Upper lobe of right lung (tissue), 1 donor: Measurements from ENCODE around the gene ARHGEF6. TPM values are rescaled to one million over a fixed set of nuclear protein-coding genes. Genes with fewer than 3 reads are reported as not detected.
A peak's percentile ranks its signal among the peaks of the same experiment; 100 is the strongest.

Source experiments
- ATAC-seq: fragments of 200-7000 bp; cut with Tn5 transposase; one replicate; pipeline ENCODE4 v1.9.1; 2020; ENCODE audit warnings: mild to moderate bottlenecking, moderate library complexity
- DNase-seq: peaks from one replicate; pipeline ENCODE4 v3.0.0-alpha.2; 2020
- H3K27ac ChIP-seq: fragments of 200-600 bp; one replicate; pipeline ENCODE4 v1.8.0; 2022
- H3K27me3 ChIP-seq: fragments of 200-600 bp; one replicate; pipeline ENCODE4 v1.8.0; 2022; ENCODE audit warnings: mild to moderate bottlenecking
- H3K36me3 ChIP-seq: fragments of 200-600 bp; one replicate; pipeline ENCODE4 v1.8.0; 2022
- H3K4me1 ChIP-seq: fragments of 200-600 bp; one replicate; pipeline ENCODE4 v1.8.0; 2022
- H3K4me3 ChIP-seq: fragments of 200-600 bp; one replicate; pipeline ENCODE4 v1.8.0; 2022; ENCODE audit warnings: mild to moderate bottlenecking
- H3K9me3 ChIP-seq: fragments of 200-600 bp; one replicate; pipeline ENCODE4 v1.8.0; 2022
- intact Hi-C: fragments of 100-400 bp; cut with DNase I; formaldehyde crosslinking; loops from one replicate; pipeline ENCODE4 v1.11.0; 2022
- total RNA-seq: library from RNA; stranded (reverse); fragmentation: NEBNext Ultra II Directional; extraction: Animal tissue kit (Norgen Biotek cat#: 25700); gene quantifications from one replicate; pipeline ENCODE4 v1.2.1, GENCODE V29; 2021
- TF ChIP-seq, protein P1 (sequence below): fragments of 200-600 bp; IDR thresholded peaks from one replicate; pipeline ENCODE4 v1.8.0; 2022; ENCODE audit warnings: antibody characterized with exemption
- donor health status: DM: no; HTN: yes; CAD: no; lungs with severe emphysema.

Gene ARHGEF6
- total RNA-seq, 1 donor from 2014 or later = 42.8 TPM

DNA sequence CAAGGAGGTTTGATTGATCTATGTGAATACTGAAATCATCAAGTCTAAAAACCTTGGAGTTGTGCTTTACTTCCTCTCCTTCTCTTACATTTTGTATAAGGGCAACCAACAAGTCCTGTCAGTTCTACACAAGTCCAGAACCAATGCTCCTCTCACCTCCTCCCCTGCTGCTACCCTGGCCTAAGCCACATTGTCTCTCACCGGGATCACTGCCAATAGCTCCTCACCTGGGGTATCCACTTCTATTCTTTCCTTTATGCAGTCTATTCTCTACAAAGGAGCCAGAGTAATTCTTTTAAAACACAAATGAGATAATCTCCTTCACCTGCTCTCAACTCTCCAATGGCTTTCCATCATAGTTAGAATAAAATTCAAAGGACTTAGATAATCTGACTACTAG lies 13.3 kb upstream of the ARHGEF6 start:
- Histone ChIP-seq H3K4me1 (no peaks in the 10 kb centered on the region), H3K27me3 (no peaks in the 10 kb centered on the region), H3K9me3 (no peaks in the 10 kb centered on the region), H3K27ac (no peak overlapping the region), H3K36me3 (no peaks in the 10 kb centered on the region), H3K4me3 (no peak overlapping the region)
- DNase-seq = no peak
- TF ChIP-seq, protein P1, sequence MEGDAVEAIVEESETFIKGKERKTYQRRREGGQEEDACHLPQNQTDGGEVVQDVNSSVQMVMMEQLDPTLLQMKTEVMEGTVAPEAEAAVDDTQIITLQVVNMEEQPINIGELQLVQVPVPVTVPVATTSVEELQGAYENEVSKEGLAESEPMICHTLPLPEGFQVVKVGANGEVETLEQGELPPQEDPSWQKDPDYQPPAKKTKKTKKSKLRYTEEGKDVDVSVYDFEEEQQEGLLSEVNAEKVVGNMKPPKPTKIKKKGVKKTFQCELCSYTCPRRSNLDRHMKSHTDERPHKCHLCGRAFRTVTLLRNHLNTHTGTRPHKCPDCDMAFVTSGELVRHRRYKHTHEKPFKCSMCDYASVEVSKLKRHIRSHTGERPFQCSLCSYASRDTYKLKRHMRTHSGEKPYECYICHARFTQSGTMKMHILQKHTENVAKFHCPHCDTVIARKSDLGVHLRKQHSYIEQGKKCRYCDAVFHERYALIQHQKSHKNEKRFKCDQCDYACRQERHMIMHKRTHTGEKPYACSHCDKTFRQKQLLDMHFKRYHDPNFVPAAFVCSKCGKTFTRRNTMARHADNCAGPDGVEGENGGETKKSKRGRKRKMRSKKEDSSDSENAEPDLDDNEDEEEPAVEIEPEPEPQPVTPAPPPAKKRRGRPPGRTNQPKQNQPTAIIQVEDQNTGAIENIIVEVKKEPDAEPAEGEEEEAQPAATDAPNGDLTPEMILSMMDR = no peak
- intact Hi-C loops = no loop called here
- ATAC-seq = no peak

DNA sequence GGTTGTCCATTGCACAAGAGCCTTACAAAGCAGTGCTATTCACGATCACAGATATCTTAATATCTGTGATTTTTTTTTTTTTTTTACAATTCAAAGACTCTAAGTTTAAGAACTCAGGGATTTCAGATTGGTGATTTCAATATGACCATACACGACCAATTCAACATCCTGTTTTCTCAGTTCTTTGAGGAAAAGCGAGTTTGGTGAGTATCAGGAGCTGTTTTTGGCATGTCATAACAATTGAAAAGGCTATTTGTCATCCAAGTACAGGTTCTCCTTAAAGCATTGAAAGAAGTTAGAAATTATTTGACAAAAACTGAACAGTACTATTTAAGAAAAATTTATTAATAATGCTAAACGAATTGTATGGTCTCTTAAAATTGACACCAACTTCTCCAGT lies 9.1 kb upstream of the ARHGEF6 start:
- TF ChIP-seq, protein P1 = no peak
- Histone ChIP-seq H3K36me3 (no peaks in the 10 kb centered on the region), H3K27me3 (no peaks in the 10 kb centered on the region), H3K27ac (no peak overlapping the region), H3K4me1 (no peaks in the 10 kb centered on the region), H3K4me3 (no peak overlapping the region), H3K9me3 (no peaks in the 10 kb centered on the region)
- no peak for ATAC-seq
- intact Hi-C loops = no loop called here
- DNase-seq = no peak

DNA sequence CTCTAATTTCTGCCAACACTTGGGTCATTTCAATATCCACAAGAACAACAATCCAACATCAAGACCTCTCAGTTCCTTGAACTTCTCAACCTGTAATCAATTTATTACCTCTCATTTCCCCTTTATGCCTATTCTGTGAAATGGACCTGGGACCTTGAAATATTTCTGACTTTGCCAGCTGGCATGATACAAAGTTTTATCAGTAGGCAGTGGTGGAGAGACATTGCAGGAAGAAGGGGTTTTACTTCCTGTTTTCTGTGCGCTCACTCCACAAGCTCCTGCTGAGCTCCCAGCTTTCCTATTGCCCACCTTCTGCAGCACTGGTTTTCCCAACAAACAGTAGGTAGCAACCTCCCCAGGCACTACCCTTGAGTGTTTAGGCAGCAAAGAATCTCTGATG lies 3.5 kb upstream of the ARHGEF6 start:
- Histone ChIP-seq H3K9me3 (no peaks in the 10 kb centered on the region), H3K4me3 (no peak overlapping the region), H3K27me3 (no peaks in the 10 kb centered on the region), H3K27ac (no peak overlapping the region), H3K4me1 (no peaks in the 10 kb centered on the region), H3K36me3 (no peaks in the 10 kb centered on the region)
- intact Hi-C loops = no loop called here
- ATAC-seq (peak; percentile 37), DNase-seq (no peak)
- TF ChIP-seq, protein P1 = no peak

DNA sequence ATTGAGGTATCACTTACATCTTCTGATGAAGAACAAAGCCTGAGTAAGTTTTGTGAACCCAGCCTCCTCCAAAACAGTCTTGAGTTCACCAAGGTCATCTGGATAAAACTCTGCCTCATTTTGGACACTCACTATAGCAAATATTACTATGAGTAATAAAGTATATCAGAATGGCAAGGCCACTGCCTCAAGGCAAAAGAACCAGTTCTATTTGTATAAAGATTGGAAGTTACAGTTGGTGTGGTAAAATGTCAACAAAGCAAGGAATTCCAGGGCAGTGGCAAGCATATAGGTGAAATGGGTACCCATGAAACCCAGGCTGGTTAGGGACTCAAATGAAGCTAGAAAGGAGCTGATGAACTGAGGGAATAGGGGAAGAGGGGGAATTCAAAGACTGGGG lies 2.4 kb upstream of the ARHGEF6 start:
- TF ChIP-seq, protein P1 = no peak
- H3K9me3 ChIP-seq = no peaks in the 10 kb centered on the region
- H3K27ac ChIP-seq = no peak overlapping the region
- intact Hi-C loops = no loop called here
- H3K4me1 ChIP-seq = no peaks in the 10 kb centered on the region
- no peaks in the 10 kb centered on the region for H3K27me3 ChIP-seq
- no peak for ATAC-seq
- H3K4me3 ChIP-seq = no peak overlapping the region
- no peaks in the 10 kb centered on the region for H3K36me3 ChIP-seq
- DNase-seq = no peak

DNA sequence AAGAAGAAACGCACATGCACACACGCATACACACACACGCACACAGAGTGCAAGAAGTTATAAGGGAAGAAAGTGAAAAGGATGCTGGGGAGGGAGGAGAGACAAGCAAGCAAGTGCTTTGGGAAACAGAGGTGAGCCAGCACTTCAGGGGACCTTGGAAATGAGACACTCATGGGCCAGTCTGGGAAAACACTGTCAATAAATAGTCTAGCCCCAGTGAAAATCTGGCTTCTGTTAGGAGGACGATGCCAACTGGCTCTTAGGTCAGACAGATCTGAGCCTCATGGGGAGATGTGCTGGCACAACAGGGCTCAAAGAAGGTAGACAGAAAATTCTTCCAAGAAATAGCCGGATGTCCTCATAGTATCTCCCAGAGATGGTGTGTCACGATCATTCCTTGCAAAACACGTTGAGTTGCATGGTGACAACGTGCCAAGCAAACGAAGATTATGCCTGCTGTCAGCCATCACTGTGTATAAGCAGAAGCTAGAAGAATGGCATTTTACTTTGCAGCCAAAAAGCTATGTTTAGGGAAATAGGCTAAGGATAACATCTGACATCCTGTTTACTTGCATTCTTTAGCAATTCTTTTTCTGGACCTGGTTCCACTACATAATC lies 557 bp upstream of the ARHGEF6 start:
- H3K4me1 ChIP-seq = no peaks in the 10 kb centered on the region
- DNase-seq = no peak
- intact Hi-C loops = no loop called here
- peak; percentile 59 for ATAC-seq
- H3K9me3 ChIP-seq = no peaks in the 10 kb centered on the region
- TF ChIP-seq, protein P1 = no peak
- peak overlapping the region; percentile 47 for H3K4me3 ChIP-seq
- no peaks in the 10 kb centered on the region for H3K36me3 ChIP-seq
- no peaks in the 10 kb centered on the region for H3K27me3 ChIP-seq
- H3K27ac ChIP-seq = peak overlapping the region; percentile 77

DNA sequence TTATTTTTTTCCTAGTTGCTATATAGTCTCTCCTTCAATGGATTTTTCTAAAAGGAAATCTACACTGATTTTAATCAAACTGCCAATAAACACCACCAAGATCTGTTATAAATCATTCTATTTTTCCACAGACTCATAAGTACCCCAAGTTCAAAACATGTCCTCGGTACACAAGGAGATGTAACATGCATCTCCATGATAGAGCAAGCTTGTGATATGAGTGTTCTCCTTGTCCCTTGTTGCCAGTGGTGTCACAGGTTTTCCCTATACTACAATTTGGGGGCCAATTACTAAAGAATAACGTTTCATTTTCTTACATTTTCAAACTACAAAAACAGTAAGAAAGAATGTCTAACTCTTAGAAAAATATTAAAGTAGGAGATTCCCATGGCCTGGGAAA lies 491 bp downstream of the ARHGEF6 start:
- intact Hi-C loops = no loop called here
- no peaks in the 10 kb centered on the region for H3K36me3 ChIP-seq
- peak overlapping the region; percentile 47 for H3K4me3 ChIP-seq
- H3K9me3 ChIP-seq = no peaks in the 10 kb centered on the region
- TF ChIP-seq, protein P1 = no peak
- H3K27ac ChIP-seq = peak overlapping the region; percentile 77
- no peak for DNase-seq
- H3K4me1 ChIP-seq = no peaks in the 10 kb centered on the region
- ATAC-seq = no peak
- no peaks in the 10 kb centered on the region for H3K27me3 ChIP-seq
